Activated CD8-positive, alpha-beta memory T cell treated with anti-CD3 and anti-CD28 coated beads for 1 hour (primary cell): ENCODE measurements around the gene PCTP.

Source experiments
- DNase-seq, 2 donors: peaks; one replicate each; pipeline ENCODE4 v3.0.0-alpha.2; 2020; ENCODE audit warnings: low read depth in 1 of 2; ENCODE audit errors: extremely low read depth in 1 of 2

PCTP gene

DNA sequence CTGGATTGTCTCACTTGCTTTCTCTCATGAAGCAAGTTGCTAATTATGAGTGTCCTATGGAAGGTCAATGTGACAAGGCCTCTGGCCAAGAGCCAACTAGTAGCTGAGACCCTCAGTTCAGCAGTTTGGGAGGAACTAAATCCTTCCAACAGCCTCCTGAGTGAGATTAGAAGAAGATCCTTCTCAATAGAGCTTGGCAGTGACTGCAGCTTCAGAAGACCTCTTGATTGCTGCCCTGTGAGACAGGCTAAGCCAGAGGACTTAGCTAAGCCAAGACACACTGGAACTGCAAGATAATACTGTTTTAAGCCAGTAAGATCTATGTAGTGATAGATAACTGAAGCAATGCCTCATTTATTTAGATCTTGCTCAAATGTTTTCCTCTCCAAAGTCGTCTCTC, 34.3 kb downstream of the PCTP start:
- DNase-seq: no peak

GRCh38 chr17:55793272-55793671, 42.4 kb downstream of the PCTP start:
- DNase-seq: no peak

GRCh38 chr17:55794725-55795482, 44.1 kb downstream of the PCTP start:
- no peak for DNase-seq

DNA sequence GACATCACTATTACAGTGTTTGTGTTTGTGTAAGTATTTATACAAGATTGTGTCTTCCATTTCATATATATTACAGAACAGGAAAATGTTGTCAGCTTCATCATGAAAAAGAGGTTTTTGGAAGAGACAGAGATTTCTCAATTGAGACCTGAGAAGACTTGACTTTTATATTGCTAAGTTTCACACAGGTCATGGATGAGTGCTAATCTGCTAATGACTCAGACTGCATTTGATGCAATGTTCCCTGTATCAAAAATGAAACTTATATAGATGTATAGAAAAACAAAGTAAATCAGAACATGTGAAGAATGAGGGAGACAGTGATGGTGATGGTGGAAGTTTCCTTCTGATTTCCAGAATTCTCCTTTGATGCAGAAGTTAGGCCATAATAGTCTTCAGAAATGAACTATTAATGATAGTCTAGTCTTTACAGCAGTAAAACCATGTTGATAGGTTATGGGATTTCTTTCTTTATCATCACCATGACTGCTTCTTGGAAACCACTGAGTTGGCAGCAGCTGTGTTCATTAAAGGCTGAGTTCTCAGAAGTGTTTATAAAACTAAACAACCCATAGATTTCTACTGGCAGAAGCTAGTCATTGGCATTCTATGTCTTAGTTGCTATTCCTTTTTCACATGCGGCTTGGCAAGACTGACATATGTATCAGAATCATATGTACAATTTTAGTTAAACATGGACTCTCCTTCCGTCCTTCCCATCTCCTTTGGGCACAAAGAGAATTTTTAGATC, 56.1 kb downstream of the PCTP start:
- no peak for DNase-seq

- DNase-seq: no peak
Measured at GRCh38 chr17:55811536-55811935, 60.7 kb downstream of the PCTP start.

DNA sequence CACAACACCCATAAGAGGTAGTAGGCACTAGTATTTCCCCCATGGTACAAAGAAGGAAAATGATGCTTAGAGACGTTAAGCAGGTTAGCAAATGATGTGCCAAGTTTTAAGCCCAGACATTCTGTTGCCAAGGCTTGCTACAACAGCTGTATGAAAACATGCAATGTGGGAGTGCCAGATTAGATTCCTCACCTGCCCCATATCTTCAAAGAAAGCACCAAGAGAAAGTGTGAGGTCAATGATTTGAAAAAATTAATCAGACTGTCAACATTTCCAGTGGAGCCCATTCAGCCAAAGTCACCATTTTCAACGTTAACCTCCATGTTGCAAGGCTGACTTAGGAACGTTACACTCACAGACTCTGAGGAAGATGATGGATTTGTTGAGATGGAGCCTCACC, 61.5 kb downstream of the PCTP start:
- DNase-seq: no peak

DNA sequence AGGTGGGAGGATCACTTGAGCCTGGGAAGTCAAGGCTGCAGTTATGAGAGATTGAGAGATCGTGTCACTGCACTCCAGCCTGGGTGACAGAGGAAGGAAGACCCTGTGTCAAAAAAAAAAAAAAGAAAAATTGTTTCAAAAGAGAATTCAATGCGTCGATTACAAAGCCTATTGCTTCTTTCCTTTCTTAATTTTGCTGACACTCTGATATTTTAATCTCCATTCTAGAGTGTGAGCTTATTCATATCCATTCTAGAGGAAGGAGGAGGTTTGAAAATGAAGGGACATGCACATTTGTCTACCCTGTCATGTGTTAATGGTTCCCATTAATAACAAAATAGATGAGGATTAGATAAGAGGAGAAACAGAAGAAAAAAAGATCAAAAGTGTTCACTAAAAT, 63.1 kb downstream of the PCTP start:
- DNase-seq: no peak

DNA sequence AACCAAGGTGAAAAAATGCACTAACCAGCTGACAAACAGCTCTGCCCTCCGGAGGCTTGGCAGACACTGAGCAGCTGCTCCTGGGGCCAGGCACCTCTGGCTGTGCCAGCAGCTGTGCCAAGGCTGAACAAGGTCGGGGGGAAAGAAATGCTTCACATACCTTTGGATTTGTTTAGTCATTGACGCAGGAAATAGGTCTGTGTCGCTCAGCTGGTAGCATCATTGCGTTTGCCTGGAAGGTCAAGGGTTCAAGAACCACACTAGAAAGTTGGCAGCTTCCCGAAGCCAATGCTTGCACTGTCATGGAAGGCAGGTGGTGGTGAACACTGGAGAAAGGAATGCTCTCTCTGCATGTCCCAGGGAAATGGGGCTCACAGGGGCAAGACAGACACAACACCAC, 63.5 kb downstream of the PCTP start:
- DNase-seq: no peak

- DNase-seq: no peak
Measured at GRCh38 chr17:55816532-55817396, 65.9 kb downstream of the PCTP start.

DNA sequence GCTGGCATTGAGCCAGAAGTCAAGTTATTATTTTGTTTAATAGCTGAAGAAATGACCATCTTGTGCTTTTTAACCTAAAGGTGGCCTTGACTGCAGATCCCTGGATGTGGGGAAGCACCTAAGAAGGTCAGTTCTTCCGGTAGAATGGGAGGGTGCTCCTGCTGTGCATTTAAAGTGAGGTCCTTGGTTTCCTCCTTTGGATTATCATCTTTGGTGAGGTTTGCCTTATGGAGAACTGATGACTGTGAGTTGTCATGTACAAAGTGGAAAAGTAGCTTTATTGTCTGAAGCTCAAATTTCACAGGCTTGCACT, 66.5 kb downstream of the PCTP start:
- no peak for DNase-seq

DNA sequence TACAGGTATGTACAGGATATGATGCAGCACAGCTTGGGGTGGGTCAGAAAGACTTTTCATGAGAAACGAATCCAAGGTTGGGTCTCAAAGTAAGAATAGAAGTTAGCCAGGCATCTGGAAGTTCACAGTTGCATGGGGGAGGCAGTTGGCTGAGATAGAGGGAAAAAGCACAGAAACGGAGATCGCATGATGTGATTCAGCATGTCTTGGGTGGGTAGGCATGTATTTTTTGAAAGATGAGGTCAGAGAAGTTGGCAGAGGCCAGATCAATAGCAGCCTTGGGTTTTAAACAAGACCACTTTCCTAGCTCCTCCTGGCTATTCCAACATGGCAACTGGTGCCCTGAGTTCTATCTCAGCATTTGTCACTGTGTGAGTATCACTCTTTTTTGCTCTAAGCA, 67.2 kb downstream of the PCTP start:
- DNase-seq: no peak

DNA sequence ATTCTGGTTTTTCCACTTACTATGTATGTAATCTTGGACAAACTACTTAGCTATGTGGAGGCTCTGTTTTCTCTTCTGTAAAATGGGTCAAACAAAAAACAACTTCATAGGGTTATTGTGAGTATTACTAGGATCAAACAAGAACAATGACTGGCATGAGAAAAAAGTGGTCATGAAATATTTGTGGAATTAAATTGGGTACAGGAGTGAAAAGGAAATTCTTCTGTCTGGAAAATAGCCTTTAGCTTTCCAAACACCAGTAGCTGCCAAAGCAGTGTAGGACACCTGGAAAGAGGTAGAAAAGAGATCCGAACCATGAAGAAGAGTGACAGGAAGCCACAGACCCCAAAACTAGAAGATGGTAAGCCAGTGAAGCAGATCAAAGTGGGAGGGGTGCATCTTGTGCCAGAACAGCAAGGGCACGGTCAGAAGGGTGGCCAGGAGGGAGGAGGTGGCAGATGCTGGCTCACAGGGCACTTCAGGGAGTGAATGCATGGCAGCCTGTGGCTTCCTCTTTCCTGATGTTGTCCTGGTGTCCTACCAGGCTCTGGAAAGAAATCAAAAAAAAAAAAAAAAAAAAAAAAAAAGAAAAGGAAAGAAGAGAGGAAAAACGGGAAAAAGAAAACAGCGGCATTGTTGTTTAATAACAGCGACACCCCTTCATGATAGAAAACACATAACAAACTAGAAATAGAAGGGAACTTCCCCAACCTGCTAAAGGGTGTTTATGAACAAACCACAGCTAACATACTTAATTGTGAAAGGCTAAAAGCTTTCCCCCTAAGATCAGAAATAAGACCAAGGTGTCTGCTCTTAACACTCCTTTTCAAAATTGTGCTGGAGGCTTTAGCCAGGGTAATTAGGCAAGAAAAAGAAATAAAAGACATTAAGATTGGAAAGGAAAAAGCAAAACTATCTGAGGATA, 67.9 kb downstream of the PCTP start:
- no peak for DNase-seq

GRCh38 chr17:55820675-55821074, 69.8 kb downstream of the PCTP start:
- no peak for DNase-seq

DNA sequence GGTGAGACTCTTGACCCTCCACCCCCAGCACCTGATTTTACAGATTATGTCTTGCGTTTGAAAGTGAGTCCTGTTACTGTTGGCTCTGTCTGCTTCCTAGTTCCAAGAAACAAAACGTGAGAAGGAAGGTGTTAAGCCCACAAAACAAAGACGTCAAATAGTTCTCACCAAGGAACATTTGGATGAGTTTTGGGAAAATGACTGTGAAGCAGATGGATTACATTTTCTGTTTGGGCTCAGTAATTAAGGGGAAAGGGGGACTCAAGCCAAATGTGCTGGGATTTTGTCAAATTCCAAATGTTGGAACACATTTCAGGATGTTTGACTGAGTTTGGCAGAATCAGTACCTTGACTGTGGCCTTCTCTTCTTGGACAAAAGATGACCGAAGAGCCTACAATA, 71.2 kb downstream of the PCTP start:
- DNase-seq: no peak

DNA sequence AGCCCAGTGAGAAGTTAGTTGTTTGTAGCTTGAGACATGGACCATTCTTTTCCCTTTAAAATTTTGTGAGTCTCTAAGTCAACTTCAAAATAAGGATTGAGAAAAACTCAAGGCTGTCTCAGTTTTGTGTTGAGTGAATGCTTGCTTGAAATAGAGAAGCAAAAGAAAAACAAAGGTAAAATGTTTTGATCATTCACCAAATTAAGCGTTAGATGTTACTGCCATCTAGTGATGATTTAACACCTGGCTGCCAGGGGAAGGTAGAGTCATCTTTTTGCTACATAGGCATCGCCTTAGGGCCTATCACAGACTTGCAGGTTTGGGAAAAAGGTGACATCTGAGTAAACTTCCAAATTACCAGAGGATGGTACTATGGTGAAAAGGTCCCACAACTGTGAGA, 74.4 kb downstream of the PCTP start:
- DNase-seq: no peak
